GM12874 (cell line): ENCODE results near the gene STUB1.

ENCODE experiments used
- CTCF ChIP-seq: IDR thresholded peaks from 2 replicates; pipeline ENCODE4 v1.5.1; 2011; ENCODE audit warnings: low read depth, mild to moderate bottlenecking, control low read depth, low read length, moderate library complexity; ENCODE audit not compliant: insufficient read depth

STUB1 gene

GRCh38 chr16:647173-647902 is 32.9 kb upstream of the STUB1 start:
- TF ChIP-seq CTCF, result no peak

- TF ChIP-seq CTCF, result peak; percentile 89
Observed at GRCh38 chr16:648071-648780, 32.0 kb upstream of the STUB1 start.

GRCh38 chr16:648781-649589 is 31.2 kb upstream of the STUB1 start, which contains the start of gene WDR90:
TSS of gene WDR90 (plus strand) at chr16:649365. CDS start at chr16:649417, 52 bp downstream.
- TF ChIP-seq CTCF, result no peak

- TF ChIP-seq CTCF, result no peak
Observed at GRCh38 chr16:649631-650030, 30.6 kb upstream of the STUB1 start.

GRCh38 chr16:651844-652243 is 28.4 kb upstream of the STUB1 start:
- no peak for TF ChIP-seq CTCF

- TF ChIP-seq CTCF, result no peak
Observed at GRCh38 chr16:652454-653305, 27.5 kb upstream of the STUB1 start.

GRCh38 chr16:654034-654433 is 26.2 kb upstream of the STUB1 start:
- no peak for TF ChIP-seq CTCF
